ENCODE data around the gene WDR18.

Gene WDR18

GRCh38 chr19:1006711-1007398, 22.7 kb downstream of the WDR18 start:
- H3K4me1 ChIP-seq (ENCODE audit: control insufficient read depth, insufficient read depth, low read length), result no peaks in the 10 kb centered on the region
- no peak overlapping the region for H3K4me3 ChIP-seq (ENCODE audit: low read depth, low read length)
- no peaks in the 10 kb centered on the region for H3K9me3 ChIP-seq (ENCODE audit: control insufficient read depth, insufficient read depth, low read depth, low read length)
- peaks cover 9% of the 10 kb centered on the region; the same call in 1 of the 2 replicates for H3K27me3 ChIP-seq (ENCODE audit: control insufficient read depth, insufficient read depth, low read length)
- H3K36me3 ChIP-seq (ENCODE audit: control insufficient read depth, insufficient read depth, low read length), result peaks cover 25% of the 10 kb centered on the region
- H3K27ac ChIP-seq (ENCODE audit: low read depth, low read length), result no peak overlapping the region
- no peak overlapping the region for H3K9ac ChIP-seq (ENCODE audit: low read length)

GRCh38 chr19:1007399-1008251, 23.5 kb downstream of the WDR18 start:
- H3K4me1 ChIP-seq (ENCODE audit: control insufficient read depth, insufficient read depth, low read length), result no peaks in the 10 kb centered on the region
- no peak overlapping the region for H3K4me3 ChIP-seq (ENCODE audit: low read depth, low read length)
- H3K27ac ChIP-seq (ENCODE audit: low read depth, low read length), result no peak overlapping the region
- peaks cover 32% of the 10 kb centered on the region for H3K36me3 ChIP-seq (ENCODE audit: control insufficient read depth, insufficient read depth, low read length)
- H3K27me3 ChIP-seq (ENCODE audit: control insufficient read depth, insufficient read depth, low read length), result peaks cover 7% of the 10 kb centered on the region; the same call in 1 of the 2 replicates
- H3K9me3 ChIP-seq (ENCODE audit: control insufficient read depth, insufficient read depth, low read depth, low read length), result no peaks in the 10 kb centered on the region
- H3K9ac ChIP-seq (ENCODE audit: low read length), result no peak overlapping the region

GRCh38 chr19:1008268-1009040, 24.3 kb downstream of the WDR18 start:
- peaks cover 7% of the 10 kb centered on the region; the same call in 1 of the 2 replicates for H3K27me3 ChIP-seq (ENCODE audit: control insufficient read depth, insufficient read depth, low read length)
- H3K4me1 ChIP-seq (ENCODE audit: control insufficient read depth, insufficient read depth, low read length), result no peaks in the 10 kb centered on the region
- no peaks in the 10 kb centered on the region for H3K9me3 ChIP-seq (ENCODE audit: control insufficient read depth, insufficient read depth, low read depth, low read length)
- peaks cover 39% of the 10 kb centered on the region for H3K36me3 ChIP-seq (ENCODE audit: control insufficient read depth, insufficient read depth, low read length)
- H3K27ac ChIP-seq (ENCODE audit: low read depth, low read length), result no peak overlapping the region
- no peak overlapping the region for H3K9ac ChIP-seq (ENCODE audit: low read length)
- no peak overlapping the region for H3K4me3 ChIP-seq (ENCODE audit: low read depth, low read length)

- Histone ChIP-seq H3K4me1 (ENCODE audit: control insufficient read depth, insufficient read depth, low read length) (no peaks in the 10 kb centered on the region), H3K27ac (ENCODE audit: low read depth, low read length) (no peak overlapping the region), H3K9ac (ENCODE audit: low read length) (no peak overlapping the region), H3K9me3 (ENCODE audit: control insufficient read depth, insufficient read depth, low read depth, low read length) (no peaks in the 10 kb centered on the region), H3K27me3 (ENCODE audit: control insufficient read depth, insufficient read depth, low read length) (no peaks in the 10 kb centered on the region), H3K36me3 (ENCODE audit: control insufficient read depth, insufficient read depth, low read length) (peaks cover 48% of the 10 kb centered on the region), H3K4me3 (ENCODE audit: low read depth, low read length) (no peak overlapping the region)
Observed at GRCh38 chr19:1009041-1009980, 25.2 kb downstream of the WDR18 start.

DNA sequence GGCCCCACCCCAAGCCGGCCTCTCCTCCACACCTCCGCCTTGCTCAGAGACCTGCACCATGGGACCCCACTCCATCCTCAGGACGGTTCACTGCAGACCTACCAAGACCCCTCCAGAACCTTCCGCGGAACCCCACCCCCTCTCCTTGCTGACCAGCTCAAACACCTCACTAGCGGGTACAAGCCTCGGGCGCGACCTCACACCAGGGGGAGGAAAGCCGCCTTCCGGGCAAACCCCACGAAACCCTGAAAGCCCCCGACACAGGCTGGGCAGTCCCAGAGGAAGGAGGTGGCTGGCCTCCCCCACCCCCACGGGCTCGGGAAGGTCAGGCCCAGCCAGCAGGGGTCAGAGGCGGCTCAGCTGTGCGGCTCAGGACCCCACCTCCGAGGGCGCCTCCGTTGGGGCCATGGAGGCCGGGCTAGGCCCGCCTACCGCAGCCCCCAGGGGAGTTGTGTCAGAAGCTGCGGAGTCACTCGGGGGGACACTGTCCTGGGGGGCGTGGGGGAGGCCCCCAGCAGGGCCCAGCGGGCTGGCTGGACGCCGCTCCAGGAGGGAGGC, 25.9 kb downstream of the WDR18 start:
- no peak overlapping the region for H3K27ac ChIP-seq (ENCODE audit: low read depth, low read length)
- no peaks in the 10 kb centered on the region for H3K27me3 ChIP-seq (ENCODE audit: control insufficient read depth, insufficient read depth, low read length)
- peaks cover 49% of the 10 kb centered on the region for H3K36me3 ChIP-seq (ENCODE audit: control insufficient read depth, insufficient read depth, low read length)

DNA sequence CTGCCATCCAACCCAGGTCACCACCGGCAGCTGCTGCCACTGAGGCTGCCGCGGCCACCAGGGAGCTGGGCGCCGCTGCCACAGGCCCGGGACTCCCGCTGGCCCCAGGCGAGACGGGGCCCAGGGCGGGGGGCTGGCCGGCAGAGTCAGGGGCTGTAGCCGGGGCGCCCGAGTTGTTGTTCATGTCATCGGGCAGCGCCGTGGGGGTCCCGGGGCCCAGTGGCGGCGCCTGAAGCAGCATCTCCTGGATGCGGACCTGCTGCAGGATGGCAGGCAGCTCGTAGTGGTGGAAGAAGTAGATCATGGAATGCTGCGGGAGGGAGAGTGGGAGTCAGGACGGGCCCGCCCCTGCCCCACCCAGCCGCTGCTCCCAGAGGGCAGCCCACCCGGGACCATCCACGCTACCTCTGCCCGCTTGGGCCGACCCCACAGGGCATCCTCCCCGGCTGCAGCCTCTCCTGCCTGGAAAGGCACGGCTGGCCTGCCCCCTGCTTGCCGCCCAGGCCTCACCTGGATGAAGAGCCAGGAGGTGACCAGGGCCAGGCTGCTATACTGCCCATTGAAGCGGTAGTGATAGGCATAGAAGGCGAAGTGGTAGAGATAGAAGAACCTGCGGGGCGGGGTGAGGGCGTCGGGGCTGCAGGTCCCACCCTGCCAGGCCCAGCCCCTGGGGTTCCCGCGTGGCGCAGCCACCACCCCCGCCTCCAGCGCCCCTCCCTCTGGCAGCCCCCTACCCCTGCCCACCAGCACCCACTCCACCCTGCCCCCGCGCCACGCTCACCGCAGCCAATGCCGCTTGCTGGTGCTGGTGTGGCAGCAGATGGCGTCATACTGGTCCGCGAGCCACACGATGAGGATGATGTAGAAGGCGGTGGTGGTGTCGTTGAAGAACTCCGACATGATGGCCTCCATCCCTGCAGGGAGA, 26.7 kb downstream of the WDR18 start:
- Histone ChIP-seq H3K36me3 (ENCODE audit: control insufficient read depth, insufficient read depth, low read length) (peaks cover 49% of the 10 kb centered on the region), H3K27ac (ENCODE audit: low read depth, low read length) (no peak overlapping the region), H3K4me1 (ENCODE audit: control insufficient read depth, insufficient read depth, low read length) (peaks cover 4% of the 10 kb centered on the region), H3K4me3 (ENCODE audit: low read depth, low read length) (no peak overlapping the region), H3K27me3 (ENCODE audit: control insufficient read depth, insufficient read depth, low read length) (no peaks in the 10 kb centered on the region), H3K9ac (ENCODE audit: low read length) (no peak overlapping the region), H3K9me3 (ENCODE audit: control insufficient read depth, insufficient read depth, low read depth, low read length) (no peaks in the 10 kb centered on the region)

More for the DNA sequence above, 25.9 kb downstream of the WDR18 start:
- Histone ChIP-seq H3K4me3 (ENCODE audit: low read depth, low read length) (no peak overlapping the region), H3K4me1 (ENCODE audit: control insufficient read depth, insufficient read depth, low read length) (no peaks in the 10 kb centered on the region), H3K9ac (ENCODE audit: low read length) (no peak overlapping the region), H3K9me3 (ENCODE audit: control insufficient read depth, insufficient read depth, low read depth, low read length) (no peaks in the 10 kb centered on the region)

DNA sequence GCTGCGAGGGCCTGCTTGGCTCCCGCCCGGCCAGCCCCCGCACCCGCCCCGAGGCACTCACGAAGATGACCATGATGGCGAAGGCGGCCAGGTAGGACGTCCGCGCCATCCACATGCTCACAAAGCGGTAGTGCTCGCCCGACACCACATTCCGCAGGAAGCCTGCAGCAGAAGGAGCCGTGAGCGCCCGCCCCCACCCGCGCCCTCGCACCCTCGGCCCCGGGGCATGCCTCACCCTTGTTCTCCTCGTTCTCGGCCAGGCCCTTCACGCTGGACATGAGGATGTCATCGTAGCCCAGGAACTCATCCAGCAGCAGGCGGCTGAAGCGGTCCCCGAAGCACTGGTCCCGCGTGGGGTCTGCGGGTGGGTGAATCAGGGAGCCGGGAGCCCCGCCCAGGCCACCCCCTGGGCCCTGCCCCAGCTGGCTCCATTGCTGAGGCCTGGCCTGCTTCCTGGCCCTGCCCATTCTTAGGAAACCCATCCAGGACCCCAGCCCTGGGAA, 27.7 kb downstream of the WDR18 start:
- Histone ChIP-seq H3K27me3 (ENCODE audit: control insufficient read depth, insufficient read depth, low read length) (no peaks in the 10 kb centered on the region), H3K4me1 (ENCODE audit: control insufficient read depth, insufficient read depth, low read length) (peaks cover 14% of the 10 kb centered on the region), H3K4me3 (ENCODE audit: low read depth, low read length) (no peak overlapping the region), H3K36me3 (ENCODE audit: control insufficient read depth, insufficient read depth, low read length) (peaks cover 49% of the 10 kb centered on the region), H3K9me3 (ENCODE audit: control insufficient read depth, insufficient read depth, low read depth, low read length) (no peaks in the 10 kb centered on the region), H3K9ac (ENCODE audit: low read length) (no peak overlapping the region), H3K27ac (ENCODE audit: low read depth, low read length) (no peak overlapping the region)

- H3K36me3 ChIP-seq (ENCODE audit: control insufficient read depth, insufficient read depth, low read length), result peaks cover 49% of the 10 kb centered on the region
- H3K4me1 ChIP-seq (ENCODE audit: control insufficient read depth, insufficient read depth, low read length), result peaks cover 18% of the 10 kb centered on the region
- no peaks in the 10 kb centered on the region for H3K27me3 ChIP-seq (ENCODE audit: control insufficient read depth, insufficient read depth, low read length)
- H3K4me3 ChIP-seq (ENCODE audit: low read depth, low read length), result no peak overlapping the region
- no peak overlapping the region for H3K9ac ChIP-seq (ENCODE audit: low read length)
- no peak overlapping the region for H3K27ac ChIP-seq (ENCODE audit: low read depth, low read length)
- H3K9me3 ChIP-seq (ENCODE audit: control insufficient read depth, insufficient read depth, low read depth, low read length), result no peaks in the 10 kb centered on the region
Observed at GRCh38 chr19:1012334-1012733, 28.2 kb downstream of the WDR18 start.

DNA sequence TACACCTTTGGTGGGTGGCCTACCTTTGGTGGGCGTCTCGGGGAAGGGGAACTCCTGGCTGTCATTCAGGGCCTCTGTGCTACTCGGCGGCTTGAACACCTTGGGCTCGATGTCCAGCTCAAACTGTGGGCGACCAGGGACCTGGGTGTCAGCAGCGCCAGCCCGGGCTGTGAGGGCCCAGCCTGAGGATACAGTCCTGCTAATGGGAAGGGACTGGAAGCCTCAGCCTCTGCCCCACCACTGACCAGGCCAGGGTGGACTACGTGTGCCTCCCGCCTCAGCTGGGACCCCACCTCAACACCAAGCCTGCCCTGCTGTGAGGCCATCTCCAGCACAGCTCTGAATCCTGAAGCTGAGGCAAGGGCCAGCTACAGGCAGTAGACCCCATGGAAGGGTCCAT, 29.1 kb downstream of the WDR18 start:
- H3K4me1 ChIP-seq (ENCODE audit: control insufficient read depth, insufficient read depth, low read length), result peaks cover 27% of the 10 kb centered on the region
- H3K9me3 ChIP-seq (ENCODE audit: control insufficient read depth, insufficient read depth, low read depth, low read length), result no peaks in the 10 kb centered on the region
- no peaks in the 10 kb centered on the region for H3K27me3 ChIP-seq (ENCODE audit: control insufficient read depth, insufficient read depth, low read length)
- no peak overlapping the region for H3K27ac ChIP-seq (ENCODE audit: low read depth, low read length)
- H3K36me3 ChIP-seq (ENCODE audit: control insufficient read depth, insufficient read depth, low read length), result peaks cover 49% of the 10 kb centered on the region
- H3K4me3 ChIP-seq (ENCODE audit: low read depth, low read length), result no peak overlapping the region
- no peak overlapping the region for H3K9ac ChIP-seq (ENCODE audit: low read length)

All from HUES6 (cell line).